Kidney (tissue), 14 donors: ENCODE data around the gene RHO. TPM values are rescaled to one million over a fixed set of nuclear protein-coding genes. Genes with fewer than 3 reads are reported as not detected.

Source experiments
- DNase-seq, 5 donors: peaks; one replicate each; pipeline ENCODE4 v3.0.0-alpha.2; 2013 to 2020
- FAIRE-seq: peaks from 2 replicates; lab custom pipeline; 2012; peaks lifted over from hg19 to GRCh38; lab: Jason Lieb, UNC
- H3K27ac ChIP-seq, 2 donors: one replicate each; pipeline ENCODE4 v1.7.0; 2013; ENCODE audit warnings: low read depth in 2 of 2, low read length in 2 of 2, inconsistent platforms in 1 of 2
- H3K27me3 ChIP-seq: one replicate; pipeline ENCODE4 v1.7.1; 2013; ENCODE audit warnings: low read length, inconsistent platforms; ENCODE audit not compliant: control insufficient read depth, insufficient read depth
- H3K36me3 ChIP-seq, 3 donors: one replicate each; pipeline versions ENCODE4 v1.7.0 to v1.7.1; 2013; ENCODE audit warnings: low read length in 3 of 3, control low read depth in 1 of 3, inconsistent platforms in 1 of 3; ENCODE audit not compliant: insufficient read depth in 3 of 3, control insufficient read depth in 2 of 3
- H3K4me1 ChIP-seq, 3 donors: one replicate each; pipeline versions ENCODE4 v1.7.0 to v1.7.1; 2013; ENCODE audit warnings: low read length in 3 of 3, inconsistent platforms in 1 of 3, low read depth in 1 of 3; ENCODE audit not compliant: control insufficient read depth in 2 of 3, insufficient read depth in 2 of 3
- H3K4me3 ChIP-seq, 3 donors: one replicate each; pipeline versions ENCODE4 v1.7.0 to v1.8.1; 2013; ENCODE audit warnings: low read length in 3 of 3, control low read depth in 1 of 3, inconsistent platforms in 1 of 3
- H3K9ac ChIP-seq, 3 donors: one replicate each; pipeline versions ENCODE4 v1.7.0 to v1.7.1; 2013; ENCODE audit warnings: low read length in 3 of 3, control low read depth in 1 of 3, inconsistent platforms in 1 of 3
- H3K9me3 ChIP-seq, 3 donors: one replicate each; pipeline versions ENCODE4 v1.7.0 to v1.7.1; 2013; ENCODE audit warnings: low read length in 3 of 3, control low read depth in 1 of 3, inconsistent platforms in 1 of 3; ENCODE audit not compliant: control insufficient read depth in 2 of 3, insufficient read depth in 1 of 3
- CTCF ChIP-seq: IDR thresholded peaks from 3 replicates; pipeline ENCODE4 v1.5.1; 2012; ENCODE audit warnings: mild to moderate bottlenecking, moderate library complexity, borderline replicate concordance; ENCODE audit not compliant: insufficient read depth; ENCODE audit errors: extremely low read depth
- intact Hi-C: fragments of 100-400 bp; cut with DNase I; formaldehyde crosslinking; loops from one replicate; pipeline ENCODE4 v1.11.1; 2022
- polyA plus RNA-seq: library from polyadenylated mRNA; stranded (reverse); fragments of 350-450 nt; fragmentation: Illumina TruSeq; extraction: RNeasy Lipid Tissue Mini Kit (QIAGEN cat#74804); gene quantifications from one replicate; pipeline ENCODE4 v1.2.3, GENCODE V29; 2014; ENCODE audit warnings: low read depth, low replicate concordance; ENCODE audit not compliant: insufficient read depth
- total RNA-seq: library from RNA; stranded (reverse); fragmentation: NEBNext Ultra II Directional; extraction: Animal tissue kit (Norgen Biotek cat#: 25700); gene quantifications from one replicate; pipeline ENCODE4 v1.2.1, GENCODE V29; 2021
- donor health status: control.
- donor health status: control.
- donor health status: control.
- donor health status: control.
- donor health status: control.
- donor health status: DM: yes; HTN: yes; CAD: no.
- donor health status: Normal renal cell carcinoma (clear cell type).

Gene RHO
- total and polyA plus RNA-seq, 2 donors from 2014 or later, result not detected

- H3K27me3 ChIP-seq, result no peaks in the 10 kb centered on the region
- peaks cover 0 to 4% (median 3%) of the 10 kb centered on the region in 3 donors for H3K36me3 ChIP-seq
- DNase-seq, result no peak
- no peak overlapping the region for H3K9ac ChIP-seq
- TF ChIP-seq CTCF, result no peak
- intact Hi-C loops, result no loop called here
- no peak overlapping the region for H3K27ac ChIP-seq
- no peak for FAIRE-seq
- no peaks in the 10 kb centered on the region for H3K4me1 ChIP-seq
- H3K9me3 ChIP-seq, result no peaks in the 10 kb centered on the region
- no peak overlapping the region for H3K4me3 ChIP-seq
These were observed 41.4 kb downstream of the RHO start for GRCh38 chr3:129569856-129570255.

- Histone ChIP-seq H3K27ac (no peak overlapping the region), H3K4me3 (no peak overlapping the region), H3K9me3 (no peaks in the 10 kb centered on the region), H3K4me1 (peaks cover 0 to 5% (median 0%) of the 10 kb centered on the region in 3 donors), H3K27me3 (no peaks in the 10 kb centered on the region), H3K9ac (no peak overlapping the region), H3K36me3 (peaks cover 0 to 4% (median 3%) of the 10 kb centered on the region in 3 donors)
- DNase-seq (no peak), FAIRE-seq (no peak)
- intact Hi-C loops, result no loop called here
- no peak for TF ChIP-seq CTCF
These were observed 43.4 kb downstream of the RHO start for GRCh38 chr3:129571605-129572547.

- Histone ChIP-seq H3K27me3 (no peaks in the 10 kb centered on the region), H3K9ac (no peak overlapping the region), H3K4me3 (no peak overlapping the region), H3K4me1 (peaks cover 0 to 6% (median 0%) of the 10 kb centered on the region in 3 donors), H3K9me3 (no peaks in the 10 kb centered on the region), H3K36me3 (peaks cover 0 to 4% (median 3%) of the 10 kb centered on the region in 3 donors), H3K27ac (no peak overlapping the region)
- TF ChIP-seq CTCF, result no peak
- intact Hi-C loops, result no loop called here
- FAIRE-seq, result no peak
- DNase-seq, result no peak
These were observed 44.2 kb downstream of the RHO start for GRCh38 chr3:129572603-129573002.
